Right renal pelvis (tissue), 4 donors: ENCODE measurements around the gene NUBP1. TPM values are rescaled to one million over a fixed set of nuclear protein-coding genes. Genes with fewer than 3 reads are reported as not detected.
"Not testable (repeated sequence)": the region's sequence is repeated elsewhere in the genome, so short reads cannot be mapped to it uniquely, and the experiment has no call there.

Experiments
- DNase-seq, 4 donors: peaks; one replicate each; pipeline ENCODE4 v3.0.0-alpha.2; 2013; ENCODE audit warnings: low read depth in 4 of 4, low spot score in 3 of 4, missing footprints in 1 of 4
- polyA plus RNA-seq, 4 donors: library from polyadenylated mRNA; unstranded; fragments of 120-200 nt; gene quantifications; one replicate each; pipeline ENCODE4 v1.2.1, GENCODE V29; 2013; ENCODE audit not compliant: insufficient read length in 4 of 4

The NUBP1 gene
- polyA plus RNA-seq, result 10 to 100 TPM; 31.5 to 37.3 (median 34.9) TPM

GRCh38 chr16:10743610-10744369 lies at the start of gene NUBP1:
NUBP1 (plus strand) TSS chr16:10743842; CDS start chr16:10743864, 22 bp downstream.
- peak; percentile 96 to 99 (median 96) for DNase-seq

DNA sequence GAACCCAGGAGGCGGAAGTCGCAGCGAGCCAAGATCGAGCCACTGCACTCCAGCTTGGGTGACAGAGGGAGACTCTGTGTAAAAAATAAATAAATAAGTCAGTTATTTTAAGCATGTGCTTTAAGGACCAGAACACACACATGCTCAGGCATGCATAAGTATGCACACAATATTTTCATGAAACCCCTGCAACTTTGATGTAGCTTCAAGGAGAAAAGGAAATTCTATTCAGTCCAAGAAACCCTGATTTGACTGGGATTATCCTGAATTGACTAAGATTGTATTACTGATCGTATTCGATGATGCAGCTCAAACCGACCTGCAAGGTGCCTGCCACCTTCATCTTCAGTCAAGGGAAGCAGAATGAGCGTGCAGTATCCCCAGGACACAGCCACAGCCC lies 49.8 kb upstream of the NUBP1 start:
- DNase-seq, result no peak

- no peak for DNase-seq
These were observed 49.3 kb upstream of the NUBP1 start for GRCh38 chr16:10694306-10694705.

- no peak for DNase-seq
These were observed 48.8 kb upstream of the NUBP1 start, which contains the start of gene TEKT5 for GRCh38 chr16:10694830-10695229. TEKT5 (minus strand) TSS chr16:10694930; CDS start chr16:10694873, 57 bp downstream.

GRCh38 chr16:10699756-10700155 lies 43.9 kb upstream of the NUBP1 start:
- DNase-seq, result no peak

- no peak for DNase-seq
These were observed 34.7 kb upstream of the NUBP1 start for GRCh38 chr16:10708969-10709368.

- peak in 2 of 4 donors; percentile 24 to 38 for DNase-seq
These were observed 15.4 kb upstream of the NUBP1 start for GRCh38 chr16:10728003-10728887.

DNA sequence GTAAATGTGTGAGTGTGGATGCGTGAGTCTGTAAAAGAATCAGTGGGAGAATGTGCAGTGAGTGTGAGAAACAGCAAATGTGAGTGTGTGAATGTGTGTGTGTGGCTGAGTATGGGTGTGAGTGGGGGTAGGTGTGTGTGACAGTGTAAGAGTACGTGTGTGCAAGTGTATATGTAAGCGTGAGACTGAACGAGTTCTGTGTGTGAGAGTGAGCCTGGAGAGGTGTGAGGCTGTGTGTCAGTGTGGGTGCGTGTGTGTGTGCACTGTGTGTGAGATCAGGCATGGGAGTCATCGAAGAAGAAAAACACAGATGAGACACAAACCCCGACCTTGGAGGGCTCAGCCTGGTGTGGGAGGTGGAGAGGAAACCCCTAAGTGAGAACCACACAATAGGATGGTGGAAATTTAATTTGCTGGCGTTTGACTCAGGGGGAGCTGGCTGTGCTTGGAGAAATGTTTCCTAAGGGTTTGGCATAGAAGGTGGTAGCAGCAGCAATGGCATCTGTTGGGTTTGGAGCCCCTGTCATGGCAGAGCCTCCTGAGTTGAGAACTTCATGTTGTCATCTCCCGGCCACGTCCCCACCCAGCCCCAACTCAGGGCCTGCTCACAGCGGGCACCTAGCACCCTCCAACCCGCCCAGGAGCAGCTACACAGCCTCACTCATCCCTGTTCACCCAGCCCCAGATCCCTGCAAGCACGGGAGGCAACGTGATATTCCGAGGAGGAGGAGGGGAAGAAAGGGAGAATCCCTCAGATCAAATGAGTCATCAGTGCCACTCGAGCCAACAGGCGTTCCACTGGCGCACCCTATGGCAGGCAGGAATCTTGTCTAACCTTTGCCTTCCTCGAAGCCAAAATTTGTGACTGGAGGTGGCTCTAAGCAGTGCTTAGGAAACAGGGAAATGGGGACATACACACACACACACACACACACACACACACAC lies 14.3 kb upstream of the NUBP1 start:
- DNase-seq, result no peak

GRCh38 chr16:10731790-10732189 lies 11.9 kb upstream of the NUBP1 start:
- DNase-seq, result no peak

GRCh38 chr16:10737068-10737625 lies 6.5 kb upstream of the NUBP1 start:
- peak; percentile 60 to 68 (median 65) for DNase-seq

- DNase-seq, result no peak
These were observed 5.2 kb upstream of the NUBP1 start for GRCh38 chr16:10738231-10739077.

- DNase-seq, result no peak
These were observed 3.4 kb upstream of the NUBP1 start for GRCh38 chr16:10740000-10740844.

- DNase-seq, result no peak
These were observed 2.8 kb upstream of the NUBP1 start for GRCh38 chr16:10740845-10741208.

GRCh38 chr16:10741249-10741648 lies 2.4 kb upstream of the NUBP1 start:
- DNase-seq, result not testable (repeated sequence)

DNA sequence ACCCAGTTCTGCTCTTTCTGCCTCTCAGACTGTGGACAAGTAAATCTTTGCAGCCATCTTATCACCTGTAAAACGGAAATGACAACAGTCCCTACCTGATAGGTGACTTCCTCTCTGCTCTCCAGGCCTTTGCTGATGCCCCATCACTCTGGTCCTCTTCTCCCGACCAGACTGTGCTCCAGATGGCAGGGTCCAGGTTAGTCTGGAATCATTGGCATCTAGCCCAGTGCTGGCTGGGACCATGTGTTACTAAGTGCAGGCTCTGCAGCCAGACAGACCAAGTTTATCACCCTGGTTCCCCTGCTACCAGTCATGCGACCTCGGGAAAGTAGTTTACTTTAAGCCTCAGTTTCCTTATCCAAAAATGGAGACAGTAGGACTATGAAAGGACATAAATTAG lies 1.8 kb upstream of the NUBP1 start:
- no peak for DNase-seq

DNA sequence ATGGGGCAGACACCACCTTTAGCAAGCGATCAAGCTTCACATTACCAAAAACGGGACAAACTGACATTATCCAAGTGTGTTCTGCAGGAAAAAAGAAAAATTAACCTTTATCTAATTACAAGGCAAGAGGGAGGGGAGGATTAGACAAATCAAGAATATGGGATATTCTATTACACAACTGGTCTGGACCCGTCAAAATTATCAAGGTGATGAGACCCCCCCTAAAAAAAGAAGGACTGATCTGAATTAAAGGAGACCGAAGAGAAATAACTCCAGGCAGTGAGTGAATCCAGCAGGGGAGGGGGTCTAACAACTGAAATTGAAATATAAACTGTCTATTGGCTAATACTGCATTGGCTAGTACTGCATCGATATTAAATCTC lies 424 bp upstream of the NUBP1 start:
- no peak for DNase-seq

DNA sequence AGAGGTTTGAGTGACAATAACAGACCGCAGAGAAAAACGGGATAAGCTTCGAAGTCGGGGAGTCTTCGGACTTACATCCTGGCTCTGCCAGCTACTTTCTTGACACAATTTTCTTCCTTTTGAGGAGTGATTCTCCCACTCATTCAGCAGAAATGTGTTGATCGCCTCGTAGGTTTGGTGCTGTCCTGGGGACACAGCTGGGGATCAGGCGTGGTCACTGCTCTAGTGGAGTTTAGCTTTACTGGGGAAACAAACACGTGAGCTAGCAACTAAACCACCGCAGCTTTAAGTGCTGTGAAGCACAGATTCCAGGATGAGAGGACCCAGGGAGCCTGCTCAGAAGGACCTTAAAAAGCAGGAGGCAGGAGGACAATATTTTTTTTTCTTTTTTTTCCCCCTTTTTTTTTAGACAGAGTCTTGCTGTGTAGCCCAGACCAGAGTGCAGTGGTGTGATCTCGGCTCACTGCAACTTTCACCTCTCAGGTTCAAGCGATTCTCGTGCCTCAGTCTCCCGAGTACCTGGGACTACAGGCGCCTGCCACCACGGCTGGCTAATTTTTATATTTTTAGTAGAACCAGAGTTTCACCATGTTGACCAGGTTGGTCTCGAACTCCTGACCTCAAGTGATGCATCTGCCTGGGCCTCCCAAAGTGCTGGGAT lies 858 bp downstream of the NUBP1 start:
- DNase-seq, result no peak

DNA sequence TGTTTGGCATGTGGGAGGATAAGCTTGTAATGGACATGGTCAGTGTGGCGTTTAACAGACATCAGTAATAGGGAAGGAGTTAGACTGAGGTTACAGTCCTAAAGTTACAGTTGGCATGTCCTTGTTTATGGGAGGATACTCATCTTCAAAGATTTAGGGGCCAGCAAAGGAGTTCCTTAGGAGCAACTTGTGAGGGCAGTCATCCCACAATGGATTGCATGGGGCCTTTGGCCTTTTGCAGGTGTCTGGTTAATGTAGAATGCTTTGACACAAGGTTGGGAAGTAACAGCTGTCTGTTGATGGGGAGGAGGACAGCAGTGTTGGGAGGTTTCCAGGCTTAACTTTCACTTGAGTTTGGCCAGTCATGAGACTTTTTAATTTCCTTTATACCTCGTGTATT lies 2.2 kb downstream of the NUBP1 start:
- DNase-seq, result peak; percentile 34 to 76 (median 55)
